A673 (cell line): ENCODE data around the gene ZNF385B.

Experiments used
- EZH2 ChIP-seq: fragments of 200-600 bp; sonication (generic); IDR thresholded peaks from 2 replicates; pipeline ENCODE4 v1.6.1; 2017; ENCODE audit warnings: borderline replicate concordance, low read depth, mild to moderate bottlenecking, mixed read lengths, antibody characterized with exemption, low read length; ENCODE audit not compliant: poor library complexity, severe bottlenecking
- TF ChIP-seq, protein P1 (sequence below): fragments of 300-800, 200-600 bp; sonication (generic); conservative IDR thresholded peaks from 2 replicates; pipeline ENCODE4 v1.5.1; 2017; ENCODE audit warnings: low read depth, mild to moderate bottlenecking, antibody characterized with exemption, low read length, moderate library complexity, mixed read lengths

DNA sequence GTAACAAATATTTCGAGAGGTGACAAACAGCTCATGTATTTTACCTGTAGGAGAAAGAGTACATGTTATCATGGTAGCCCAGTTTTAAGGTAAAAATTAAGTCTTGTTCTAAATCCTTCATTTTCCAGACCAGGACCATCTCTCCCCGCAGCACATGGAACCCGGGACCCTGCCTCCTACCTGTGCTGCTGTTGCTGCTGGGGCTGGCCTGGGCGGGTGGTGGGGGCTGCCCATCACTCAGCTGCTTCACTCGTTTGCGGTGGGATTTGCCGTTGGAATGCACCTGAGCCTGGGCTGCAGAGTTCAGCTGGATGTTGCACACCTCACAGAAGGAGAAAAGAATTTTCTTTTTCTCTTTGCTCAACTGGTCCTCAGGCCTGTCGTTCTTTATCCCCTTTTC lies 92.1 kb downstream of the ZNF385B start:
- TF ChIP-seq EZH2: no peak
- TF ChIP-seq, protein P1, sequence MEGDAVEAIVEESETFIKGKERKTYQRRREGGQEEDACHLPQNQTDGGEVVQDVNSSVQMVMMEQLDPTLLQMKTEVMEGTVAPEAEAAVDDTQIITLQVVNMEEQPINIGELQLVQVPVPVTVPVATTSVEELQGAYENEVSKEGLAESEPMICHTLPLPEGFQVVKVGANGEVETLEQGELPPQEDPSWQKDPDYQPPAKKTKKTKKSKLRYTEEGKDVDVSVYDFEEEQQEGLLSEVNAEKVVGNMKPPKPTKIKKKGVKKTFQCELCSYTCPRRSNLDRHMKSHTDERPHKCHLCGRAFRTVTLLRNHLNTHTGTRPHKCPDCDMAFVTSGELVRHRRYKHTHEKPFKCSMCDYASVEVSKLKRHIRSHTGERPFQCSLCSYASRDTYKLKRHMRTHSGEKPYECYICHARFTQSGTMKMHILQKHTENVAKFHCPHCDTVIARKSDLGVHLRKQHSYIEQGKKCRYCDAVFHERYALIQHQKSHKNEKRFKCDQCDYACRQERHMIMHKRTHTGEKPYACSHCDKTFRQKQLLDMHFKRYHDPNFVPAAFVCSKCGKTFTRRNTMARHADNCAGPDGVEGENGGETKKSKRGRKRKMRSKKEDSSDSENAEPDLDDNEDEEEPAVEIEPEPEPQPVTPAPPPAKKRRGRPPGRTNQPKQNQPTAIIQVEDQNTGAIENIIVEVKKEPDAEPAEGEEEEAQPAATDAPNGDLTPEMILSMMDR: no peak
